ENCODE measurements around the gene OPCML.

Gene OPCML

GRCh38 chr11:132712466-132712865 lies 819.8 kb downstream of the OPCML start:
- POLR2A ChIA-PET: no interaction called here
- DNase-seq (ENCODE audit: extremely low spot score): no peak
- TF ChIP-seq CTCF (IDR thresholded peaks at IDR 0.05; ENCODE audit: control extremely low read depth, extremely low read depth, low read depth, missing control alignments): no peak
- CTCF ChIA-PET: no interaction called here

GRCh38 chr11:132704781-132705375 lies 827.4 kb downstream of the OPCML start:
- ChIA-PET POLR2A (no interaction called here), CTCF (no interaction called here)
- no peak for TF ChIP-seq CTCF (IDR thresholded peaks at IDR 0.05; ENCODE audit: control extremely low read depth, extremely low read depth, low read depth, missing control alignments)
- no peak for DNase-seq (ENCODE audit: extremely low spot score)

- ChIA-PET CTCF (interaction anchor here (1.3 kb wide), 1 partner anchor 16 kb away, joined by 4 read pairs; no protein-coding TSS in a partner anchor), POLR2A (no interaction called here)
- no peak for DNase-seq (ENCODE audit: extremely low spot score)
- TF ChIP-seq CTCF (IDR thresholded peaks at IDR 0.05; ENCODE audit: control extremely low read depth, extremely low read depth, low read depth, missing control alignments): no peak
Observed at GRCh38 chr11:132692891-132693290, 839.4 kb downstream of the OPCML start.

GRCh38 chr11:132691848-132692550 lies 840.3 kb downstream of the OPCML start:
- no peak for TF ChIP-seq CTCF (IDR thresholded peaks at IDR 0.05; ENCODE audit: control extremely low read depth, extremely low read depth, low read depth, missing control alignments)
- no peak for DNase-seq (ENCODE audit: extremely low spot score)
- ChIA-PET CTCF (no interaction called here), POLR2A (no interaction called here)

GRCh38 chr11:132686886-132687285 lies 845.4 kb downstream of the OPCML start:
- ChIA-PET CTCF (interaction anchor here (1.1 kb wide), 1 partner anchor 9 kb away, joined by 3 read pairs; no protein-coding TSS in a partner anchor), POLR2A (no interaction called here)
- no peak for DNase-seq (ENCODE audit: extremely low spot score)
- TF ChIP-seq CTCF (IDR thresholded peaks at IDR 0.05; ENCODE audit: control extremely low read depth, extremely low read depth, low read depth, missing control alignments): no peak

- DNase-seq (ENCODE audit: extremely low spot score): no peak
- POLR2A ChIA-PET: no interaction called here
- CTCF ChIA-PET: interaction anchor here (1.2 to 1.3 kb wide), 2 partner anchors 31 to 1046 kb away, joined by 3 to 4 read pairs; no protein-coding TSS in a partner anchor
- no peak for TF ChIP-seq CTCF (IDR thresholded peaks at IDR 0.05; ENCODE audit: control extremely low read depth, extremely low read depth, low read depth, missing control alignments)
Observed at GRCh38 chr11:132685174-132685611, 847.1 kb downstream of the OPCML start.
